PC-3 (cell line): ENCODE results near the gene MORC1.

Source experiments
- CTCF ChIP-seq: fragments of 300-600 bp; sonication (generic); conservative IDR thresholded peaks from 2 replicates; pipeline ENCODE4 v1.5.1; 2017; ENCODE audit warnings: antibody characterized with exemption, low read depth, mild to moderate bottlenecking, low read length
- EZH2 ChIP-seq: fragments of 300-600 bp; sonication (generic); IDR thresholded peaks from one replicate; pipeline ENCODE4 v1.6.1; 2017; ENCODE audit warnings: antibody characterized with exemption, mild to moderate bottlenecking, low read length; ENCODE audit not compliant: unreplicated experiment

GRCh38 chr3:109089265-109089664 is 28.7 kb downstream of the MORC1 start:
- TF ChIP-seq CTCF: no peak
- TF ChIP-seq EZH2: no peak
